H1 (cell line): ENCODE results near the gene GDAP1L1. TPM values are rescaled to one million over a fixed set of nuclear protein-coding genes. Genes with fewer than 3 reads are reported as not detected.

Experiments
- CTCF ChIA-PET: fragments of 300-600 bp; sonication (Branson Sonifier 250); formaldehyde crosslinking; loops from one replicate; lab custom pipeline; 2021; ENCODE audit not compliant: partially characterized antibody; lab: Charles Lee
- POLR2A ChIA-PET: fragments of 300-600 bp; sonication (Branson Sonifier 250); formaldehyde crosslinking; loops from one replicate; lab custom pipeline; 2021; ENCODE audit warnings: inconsistent platforms; ENCODE audit not compliant: partially characterized antibody; lab: Charles Lee
- DNase-seq, 2 experiments: peaks; one replicate each; pipeline versions ENCODE4 v3.0.0 to v3.0.0-alpha.2; 2010 to 2022; ENCODE audit warnings: low spot score in 2 of 2, low read depth in 1 of 2, mixed read lengths in 1 of 2
- FAIRE-seq: peaks from 2 replicates; lab custom pipeline; 2011; peaks lifted over from hg19 to GRCh38; lab: Jason Lieb, UNC
- H2AFZ ChIP-seq: 2 replicates; pipeline ENCODE4 v1.8.1; 2012; ENCODE audit warnings: low read length, inconsistent platforms
- H2AK5ac ChIP-seq: 2 replicates; pipeline ENCODE4 v1.6.1; 2013; ENCODE audit warnings: low read depth, low read length
- H2BK120ac ChIP-seq: replicated peaks from 2 replicates; pipeline ENCODE3; 2013; ENCODE audit warnings: low read depth, low read length, inconsistent platforms
- H2BK12ac ChIP-seq: 2 replicates; pipeline ENCODE4 v1.6.1; 2013; ENCODE audit warnings: low read depth, low read length
- H2BK15ac ChIP-seq: 2 replicates; pipeline ENCODE4 v1.6.1; 2013; ENCODE audit warnings: low read length
- H2BK20ac ChIP-seq: 2 replicates; pipeline ENCODE4 v1.6.1; 2013; ENCODE audit warnings: low read length
- H2BK5ac ChIP-seq: 2 replicates; pipeline ENCODE4 v1.6.1; 2013; ENCODE audit warnings: low read depth, low read length
- H3K14ac ChIP-seq: 2 replicates; pipeline ENCODE4 v1.6.1; 2013; ENCODE audit warnings: inconsistent platforms; ENCODE audit not compliant: insufficient read length
- H3K18ac ChIP-seq: 2 replicates; pipeline ENCODE4 v1.6.1; 2013; ENCODE audit warnings: low read length; ENCODE audit errors: extremely low read depth
- H3K23ac ChIP-seq: 2 replicates; pipeline ENCODE4 v1.6.1; 2013; ENCODE audit warnings: inconsistent platforms; ENCODE audit not compliant: insufficient read length
- H3K23me2 ChIP-seq: 2 replicates; pipeline ENCODE4 v1.6.1; 2013; ENCODE audit warnings: low read depth, low read length
- H3K27ac ChIP-seq: 2 replicates; pipeline ENCODE4 v1.6.1; 2011; ENCODE audit warnings: low read depth, low read length, inconsistent platforms
- H3K27me3 ChIP-seq, 4 experiments: replicated peaks in 1 of 4; 1 replicate in 1 of 4; 2 replicates in 3 of 4; pipeline versions ENCODE4 v1.6.1 to v1.8.1; 2011 to 2013; ENCODE audit warnings: low read length in 3 of 4, mild to moderate bottlenecking in 3 of 4, inconsistent platforms in 2 of 4, mixed read lengths in 2 of 4, moderate library complexity in 1 of 4; ENCODE audit not compliant: control insufficient read depth in 3 of 4, insufficient read depth in 3 of 4; ENCODE audit errors: extremely low read depth in 1 of 4
- H3K36me3 ChIP-seq, 4 experiments: 2 replicates each; pipeline versions ENCODE4 v1.6.1 to v1.8.1; 2011 to 2013; ENCODE audit warnings: mild to moderate bottlenecking in 4 of 4, low read length in 3 of 4, moderate library complexity in 2 of 4, control low read depth in 1 of 4, inconsistent platforms in 1 of 4; ENCODE audit not compliant: insufficient read depth in 4 of 4, control insufficient read depth in 2 of 4
- H3K4ac ChIP-seq: replicated peaks from 2 replicates; pipeline ENCODE3; 2013; ENCODE audit warnings: low read length, low read depth, mixed read lengths, inconsistent platforms; ENCODE audit not compliant: insufficient read length
- H3K4me1 ChIP-seq, 4 experiments: replicated peaks in 1 of 4; 1 replicate in 1 of 4; 2 replicates in 3 of 4; pipeline versions ENCODE4 v1.6.1 to v1.8.1; 2011 to 2013; ENCODE audit warnings: low read length in 3 of 4, inconsistent platforms in 2 of 4, mixed read lengths in 1 of 4; ENCODE audit not compliant: insufficient read depth in 4 of 4, control insufficient read depth in 3 of 4
- H3K4me2 ChIP-seq, 2 experiments: 2 replicates each; pipeline versions ENCODE4 v1.6.1 to v1.8.1; 2011 to 2013; ENCODE audit warnings: low read depth in 2 of 2, low read length in 2 of 2, control low read depth in 1 of 2, inconsistent platforms in 1 of 2, mild to moderate bottlenecking in 1 of 2; ENCODE audit not compliant: insufficient read depth in 1 of 2
- H3K4me3 ChIP-seq, 4 experiments: fragments of 200-600, 300-600 bp in 1 of 4; sonication (generic), shearing (Covaris generic), sonication (Bioruptor Twin) in 1 of 4; 2 replicates each; pipeline versions ENCODE4 v1.5.1 to v1.8.1; 2011 to 2016; ENCODE audit warnings: low read length in 4 of 4, low read depth in 3 of 4, control low read depth in 2 of 4, inconsistent platforms in 2 of 4, mild to moderate bottlenecking in 2 of 4, mixed read lengths in 1 of 4, moderate library complexity in 1 of 4; ENCODE audit not compliant: insufficient read depth in 2 of 4; ENCODE audit errors: extremely low read depth in 1 of 4
- H3K56ac ChIP-seq: replicated peaks from 2 replicates; pipeline ENCODE3; 2013; ENCODE audit warnings: low read depth, mild to moderate bottlenecking, mixed read lengths, low read length, inconsistent platforms; ENCODE audit not compliant: insufficient read length
- H3K79me1 ChIP-seq: 2 replicates; pipeline ENCODE4 v1.6.1; 2013; ENCODE audit warnings: low read depth, low read length, control low read depth
- H3K79me2 ChIP-seq, 2 experiments: 2 replicates each; pipeline versions ENCODE4 v1.6.1 to v1.8.1; 2012 to 2013; ENCODE audit warnings: low read length in 2 of 2, mild to moderate bottlenecking in 2 of 2, inconsistent platforms in 1 of 2; ENCODE audit not compliant: insufficient read depth in 2 of 2, control insufficient read depth in 1 of 2
- H3K9ac ChIP-seq, 4 experiments: replicated peaks in 1 of 4; 1 replicate in 1 of 4; 2 replicates in 3 of 4; pipeline versions ENCODE4 v1.6.1 to v1.8.1; 2011 to 2013; ENCODE audit warnings: low read depth in 3 of 4, low read length in 3 of 4, control low read depth in 2 of 4, mild to moderate bottlenecking in 2 of 4, moderate library complexity in 2 of 4, inconsistent platforms in 1 of 4; ENCODE audit errors: extremely low read depth in 1 of 4
- H3K9me3 ChIP-seq, 2 experiments: 2 replicates each; pipeline versions ENCODE4 v1.6.1 to v1.8.1; 2012 to 2013; ENCODE audit warnings: mild to moderate bottlenecking in 2 of 2, moderate library complexity in 2 of 2, control low read depth in 1 of 2, inconsistent platforms in 1 of 2, low read depth in 1 of 2, low read length in 1 of 2, mixed read lengths in 1 of 2; ENCODE audit not compliant: insufficient read depth in 2 of 2
- H4K20me1 ChIP-seq, 2 experiments: replicated peaks in 1 of 2; 2 replicates each; pipeline versions ENCODE3 to v1.8.1; 2011 to 2013; ENCODE audit warnings: inconsistent platforms in 2 of 2, low read length in 2 of 2, mild to moderate bottlenecking in 1 of 2; ENCODE audit not compliant: insufficient read depth in 2 of 2, control insufficient read depth in 1 of 2
- H4K5ac ChIP-seq: 2 replicates; pipeline ENCODE4 v1.6.1; 2013; ENCODE audit warnings: low read length, low read depth, mixed read lengths, inconsistent platforms; ENCODE audit not compliant: insufficient read length
- H4K8ac ChIP-seq: 2 replicates; pipeline ENCODE4 v1.8.0; 2013; ENCODE audit warnings: mild to moderate bottlenecking, moderate library complexity, low read length, inconsistent platforms; ENCODE audit not compliant: insufficient read depth; ENCODE audit errors: extremely low read depth
- H4K91ac ChIP-seq: replicated peaks from 2 replicates; pipeline ENCODE3; 2013; ENCODE audit warnings: low read length, mixed read lengths, inconsistent platforms; ENCODE audit not compliant: insufficient read length
- CHD1 ChIP-seq: IDR thresholded peaks from 2 replicates; pipeline ENCODE4 v1.6.1; 2012; ENCODE audit warnings: low read depth, low read length, improper control_type of control experiment
- CTBP2 ChIP-seq: IDR thresholded peaks from 2 replicates; pipeline ENCODE4 v1.7.0; 2011; ENCODE audit warnings: borderline replicate concordance, mild to moderate bottlenecking, moderate library complexity, mixed read lengths, low read length; ENCODE audit not compliant: insufficient read depth, insufficient read length
- EP300 ChIP-seq, 2 experiments: IDR thresholded peaks; 1 replicate in 1 of 2; 2 replicates in 1 of 2; pipeline ENCODE4 v1.6.1; 2011 to 2012; ENCODE audit warnings: low read depth in 2 of 2, low read length in 2 of 2, mild to moderate bottlenecking in 2 of 2, borderline replicate concordance in 1 of 2, inconsistent platforms in 1 of 2, moderate library complexity in 1 of 2
- GABPA ChIP-seq: IDR thresholded peaks from 2 replicates; pipeline ENCODE4 v1.6.1; 2011; ENCODE audit warnings: mild to moderate bottlenecking, low read length, moderate library complexity, borderline replicate concordance; ENCODE audit not compliant: insufficient read depth
- HDAC2 ChIP-seq, 2 experiments: fragments of 300-600 bp in 1 of 2; sonication (generic) in 1 of 2; IDR thresholded peaks; 2 replicates each; pipeline ENCODE4 v1.6.1; 2011 to 2012; ENCODE audit warnings: low read depth in 2 of 2, low read length in 2 of 2, mild to moderate bottlenecking in 2 of 2, moderate library complexity in 2 of 2, borderline replicate concordance in 1 of 2, inconsistent platforms in 1 of 2
- KDM5A ChIP-seq: fragments of 200-600 bp; IDR thresholded peaks from 2 replicates; pipeline ENCODE4 v1.7.1; 2012; ENCODE audit warnings: mild to moderate bottlenecking, low read length, inconsistent platforms, mixed read lengths
- MAX ChIP-seq: IDR thresholded peaks from 2 replicates; pipeline ENCODE4 v1.6.1; 2012; ENCODE audit warnings: inconsistent platforms
- POLR2A ChIP-seq, 2 experiments: IDR thresholded peaks; 1 replicate in 1 of 2; 2 replicates in 1 of 2; pipeline ENCODE4 v1.6.1; 2011; ENCODE audit warnings: low read depth in 2 of 2, low read length in 2 of 2, mild to moderate bottlenecking in 2 of 2; ENCODE audit errors: control extremely low read depth in 1 of 2
- POLR2AphosphoS5 ChIP-seq: IDR thresholded peaks from 2 replicates; pipeline ENCODE4 v1.6.1; 2011; ENCODE audit warnings: low read depth, low read length
- RAD21 ChIP-seq, 2 experiments: IDR thresholded peaks in 1 of 2; conservative IDR thresholded peaks in 1 of 2; 2 replicates each; pipeline ENCODE4 v1.6.1; 2011; ENCODE audit warnings: low read depth in 2 of 2, low read length in 2 of 2, improper control_type of control experiment in 1 of 2, inconsistent platforms in 1 of 2, mild to moderate bottlenecking in 1 of 2, moderate library complexity in 1 of 2
- RBBP5 ChIP-seq: IDR thresholded peaks from 2 replicates; pipeline ENCODE4 v1.7.1; 2012; ENCODE audit warnings: low read depth, mild to moderate bottlenecking, inconsistent platforms, low read length, moderate library complexity, borderline replicate concordance
- SP1 ChIP-seq: IDR thresholded peaks from 2 replicates; pipeline ENCODE4 v1.6.1; 2011; ENCODE audit warnings: low read depth, low read length
- SP2 ChIP-seq: IDR thresholded peaks from 2 replicates; pipeline ENCODE4 v1.6.1; 2012; ENCODE audit warnings: mild to moderate bottlenecking, low read length, inconsistent platforms
- TEAD4 ChIP-seq: IDR thresholded peaks from 2 replicates; pipeline ENCODE4 v1.6.1; 2012; ENCODE audit warnings: low read depth, low read length, inconsistent platforms, mixed read lengths
- WGBS, 2 experiments: shearing (Covaris generic) in 1 of 2; methylation state at CpG; one replicate each; pipeline versions ENCODE4 v1.1.6 to v1.1.7; 2013 to 2015; ENCODE audit warnings: low lambda C conversion rate in 2 of 2, mixed read lengths in 2 of 2, inconsistent platforms in 1 of 2, low coverage in 1 of 2, missing lambda C conversion rate in 1 of 2; ENCODE audit not compliant: insufficient replicate concordance in 2 of 2, insufficient coverage in 1 of 2, insufficient read length in 1 of 2; ENCODE audit errors: extremely low coverage in 1 of 2, missing lambda C conversion rate in 1 of 2; 5-methylcytosine and 5-hydroxymethylcytosine counted together
- polyA plus RNA-seq, 7 experiments: library from polyadenylated mRNA; depleted of rRNA in 3 of 7; stranded (reverse) in 5 of 7; unstranded in 2 of 7; fragments of >200 nt in 5 of 7; fragments of 200-250 nt in 2 of 7; gene quantifications; 1 replicate in 5 of 7; 2 replicates in 1 of 7; 4 replicates in 1 of 7; pipeline versions ENCODE4 v1.2.1 to v1.2.3, GENCODE V29; 2011 to 2013; ENCODE audit warnings: missing spikeins in 2 of 7, mixed read lengths in 2 of 7
- total RNA-seq: library from RNA; stranded (reverse); fragmentation: NEBNext Ultra II Directional; extraction: Animal tissue kit (Norgen Biotek cat#: 25700); gene quantifications from 2 replicates; pipeline ENCODE4 v1.2.1, GENCODE V29; 2021

GDAP1L1 gene
- total and polyA plus RNA-seq, 2 of the 8 experiments (the other 6 are each of a cell fraction or from before 2014, with no cell fraction given) = 8.5 to 63.1 TPM

DNA sequence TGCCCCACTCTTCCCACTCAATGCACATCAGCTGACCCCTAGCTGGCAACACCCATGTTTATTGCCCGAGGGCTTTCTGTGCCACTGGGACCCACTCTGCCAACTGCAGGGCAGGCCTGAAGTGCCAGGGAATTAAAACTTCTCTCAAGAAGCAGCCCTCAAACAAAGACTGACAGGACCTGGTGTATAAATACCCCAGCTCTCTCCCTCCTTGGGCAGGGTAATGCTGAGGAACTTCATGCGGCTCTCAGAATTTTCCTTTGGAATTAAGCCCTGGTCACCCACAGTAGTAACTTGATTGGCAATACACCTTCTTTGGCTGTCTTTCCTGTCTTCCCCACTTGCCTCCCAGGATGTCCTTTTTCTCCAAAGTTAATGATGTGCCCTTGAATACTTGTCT lies 5.3 kb upstream of the GDAP1L1 start:
- Histone ChIP-seq H4K5ac (no peak overlapping the region), H2BK120ac (no peak overlapping the region), H2AFZ (no peak overlapping the region), H3K79me1 (no peaks in the 10 kb centered on the region), H4K8ac (no peak overlapping the region), H3K4me2 (no peak overlapping the region), H3K4me3 (no peak overlapping the region), H3K4ac (no peak overlapping the region), H4K20me1 (no peaks in the 10 kb centered on the region), H4K91ac (no peak overlapping the region), H3K9me3 (peaks cover 0 to 3% of the 10 kb centered on the region in 2 experiments; a peak in 1 of 4 replicates), H2BK20ac (no peak overlapping the region), H3K27me3 (no peaks in the 10 kb centered on the region), H2BK15ac (no peak overlapping the region), H3K36me3 (no peaks in the 10 kb centered on the region), H3K56ac (no peak overlapping the region), H2BK12ac (no peak overlapping the region), H3K9ac (no peak overlapping the region), H3K27ac (no peak overlapping the region), H3K4me1 (peaks cover 0 to 5% (median 0%) of the 10 kb centered on the region in 4 experiments; a peak in 1 of 7 replicates), H3K23me2 (peaks cover under 1% of the 10 kb centered on the region; the same call in 1 of the 2 replicates), H3K14ac (no peak overlapping the region), H2AK5ac (no peak overlapping the region), H3K18ac (no peak overlapping the region), H2BK5ac (no peak overlapping the region), H3K23ac (no peak overlapping the region), H3K79me2 (no peaks in the 10 kb centered on the region)
- POLR2A ChIA-PET = no interaction called here
- FAIRE-seq (no peak), DNase-seq (no peak)
- CTCF ChIA-PET = interaction anchor here (0.9 kb wide), 1 partner anchor 35 kb away, joined by 3 read pairs; no protein-coding TSS in a partner anchor
- WGBS, 2 experiments = 92% methylated on average over 2 of the region's 2 CpGs; no CpG with 5 or more reads in 1 of the 2 experiments
- TF ChIP-seq EP300 (IDR thresholded peaks at IDR 0.05; ENCODE audit: borderline replicate concordance in 1 of 2, low read depth in 2 of 2, low read length in 2 of 2) (no peak), KDM5A (no peak), POLR2AphosphoS5 (no peak), HDAC2 (IDR thresholded peaks at IDR 0.05; ENCODE audit: borderline replicate concordance in 1 of 2, low read depth in 2 of 2, low read length in 2 of 2) (no peak), RBBP5 (no peak), CTBP2 (no peak), MAX (no peak), SP2 (no peak), SP1 (no peak), GABPA (no peak), POLR2A (IDR thresholded peaks at IDR 0.05; ENCODE audit: control extremely low read depth in 1 of 2, low read depth in 2 of 2, low read length in 2 of 2) (no peak), RAD21 (IDR thresholded peaks at IDR 0.05 in 1 of 2, conservative IDR thresholded peaks at IDR 0.05 in 1 of 2; ENCODE audit: low read depth in 2 of 2, low read length in 2 of 2) (no peak), CHD1 (no peak), TEAD4 (no peak)
